HG03521 (cell line): ENCODE data around the gene MAGEB16.

Experiments
- ATAC-seq: cut with Tn5 transposase; IDR thresholded peaks from one replicate; pipeline ENCODE4 v1.9.1; 2021; ENCODE audit warnings: mild to moderate bottlenecking, moderate library complexity; ENCODE audit not compliant: unreplicated experiment

Gene MAGEB16

DNA sequence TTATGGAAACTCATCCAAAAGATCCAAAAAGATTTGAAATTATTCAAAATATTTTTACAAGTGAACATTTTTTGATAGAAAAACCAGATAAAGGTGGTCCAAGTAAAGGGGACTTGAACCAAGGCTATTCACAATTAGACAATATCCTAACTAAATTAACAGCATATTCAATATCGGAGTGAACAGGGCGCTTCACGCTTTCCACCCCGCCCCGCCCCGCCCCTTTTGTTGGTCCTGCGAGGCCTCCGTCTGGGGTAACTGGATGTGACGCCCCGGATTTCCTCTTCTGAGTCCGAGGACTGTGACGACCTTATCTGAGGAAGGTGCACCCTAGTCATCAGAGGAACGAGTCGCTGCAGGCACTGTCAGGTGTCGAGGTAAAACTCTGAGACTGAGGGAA, at the start of gene MAGEB16:
Gene MAGEB16, plus strand, starts transcription at position 301 of the 400 bp plus-strand sequence. CDS start 3,855 bp downstream, outside the sequence.
- no peak for ATAC-seq

DNA sequence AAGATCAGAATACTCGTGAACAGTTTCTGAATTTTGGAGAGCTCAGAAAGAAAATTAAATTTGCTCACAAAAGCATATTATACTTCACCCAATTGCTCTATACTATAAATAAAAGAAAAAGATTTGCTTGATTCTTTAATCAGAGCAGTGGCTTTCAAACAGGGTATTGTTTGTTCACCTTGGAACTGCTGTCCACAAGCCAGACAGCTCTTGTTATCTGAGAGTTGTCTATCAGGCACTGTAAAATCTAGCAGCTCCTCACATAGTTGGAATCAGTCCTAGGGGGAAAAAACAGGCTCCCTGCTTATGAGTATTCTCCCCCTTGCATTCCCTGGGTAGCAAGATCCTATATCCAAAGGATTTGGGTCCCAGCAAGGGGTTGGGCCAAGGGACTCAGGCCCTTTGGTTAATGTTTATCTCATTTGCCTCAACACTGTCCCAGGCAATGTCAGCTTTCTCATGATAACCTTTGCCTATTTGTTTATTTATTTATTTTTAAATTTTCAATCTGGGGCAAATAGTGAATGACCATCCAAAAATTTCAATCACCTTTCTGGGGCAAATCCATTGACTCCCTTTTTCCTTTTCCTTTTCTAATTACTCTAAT, 24.1 kb upstream of the MAGEB16 start:
- ATAC-seq: no peak

DNA sequence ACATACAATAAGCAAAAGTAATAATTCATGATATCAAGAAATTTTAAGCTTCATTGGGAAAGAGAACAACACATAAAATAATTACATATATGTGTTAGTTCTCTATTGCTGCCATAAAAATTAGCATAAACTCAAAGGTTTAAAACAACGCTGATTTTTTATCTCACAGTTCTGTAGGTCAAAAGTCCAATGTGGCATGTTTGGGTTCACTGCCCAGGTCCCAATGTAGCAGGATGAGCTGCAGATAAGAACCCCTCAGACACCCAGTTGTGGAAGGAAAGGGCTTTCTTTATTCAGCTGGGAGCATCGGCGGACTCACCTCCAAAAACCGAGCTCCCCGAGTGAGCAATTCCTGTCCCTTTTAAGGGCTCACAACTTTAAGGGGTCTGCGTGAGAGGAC, 13.1 kb upstream of the MAGEB16 start:
- ATAC-seq: no peak

DNA sequence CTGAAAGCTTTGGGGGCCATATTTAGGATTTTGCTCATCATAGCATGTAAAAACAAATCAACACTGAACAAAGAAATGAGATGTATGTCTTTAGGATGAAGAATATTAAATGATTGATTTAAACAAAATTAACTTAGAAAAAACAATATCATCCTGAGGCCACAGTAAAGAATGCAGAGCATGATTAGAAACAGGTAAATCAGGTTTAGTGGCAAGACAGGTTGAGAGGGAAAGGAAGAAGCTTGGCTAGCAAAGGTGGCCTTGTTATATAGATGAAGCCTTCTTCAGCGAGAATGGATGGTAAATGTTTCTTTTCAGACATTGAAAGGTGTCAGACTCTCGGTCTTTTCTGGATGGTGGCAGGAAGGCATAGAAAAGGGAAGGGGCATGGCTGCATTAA, 11.9 kb upstream of the MAGEB16 start:
- ATAC-seq: no peak

DNA sequence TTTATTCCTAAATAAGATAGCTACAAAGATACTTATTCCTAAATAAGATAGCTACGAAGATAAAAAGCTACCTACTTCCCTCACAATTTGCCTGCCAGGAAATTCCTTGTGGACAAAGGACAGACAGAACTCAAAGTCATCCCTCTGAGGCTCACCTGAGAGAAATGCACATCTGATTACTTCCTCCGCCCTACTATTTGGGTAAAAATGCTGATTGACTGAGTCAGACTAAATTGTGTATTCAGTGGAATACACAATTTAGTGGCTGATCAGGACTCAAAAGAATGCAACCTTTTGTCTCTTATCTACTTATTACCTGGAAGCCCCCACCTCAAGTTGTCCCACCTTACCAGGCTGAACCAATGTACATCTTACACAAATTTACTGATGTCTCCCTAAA, 10.3 kb upstream of the MAGEB16 start:
- ATAC-seq: no peak

DNA sequence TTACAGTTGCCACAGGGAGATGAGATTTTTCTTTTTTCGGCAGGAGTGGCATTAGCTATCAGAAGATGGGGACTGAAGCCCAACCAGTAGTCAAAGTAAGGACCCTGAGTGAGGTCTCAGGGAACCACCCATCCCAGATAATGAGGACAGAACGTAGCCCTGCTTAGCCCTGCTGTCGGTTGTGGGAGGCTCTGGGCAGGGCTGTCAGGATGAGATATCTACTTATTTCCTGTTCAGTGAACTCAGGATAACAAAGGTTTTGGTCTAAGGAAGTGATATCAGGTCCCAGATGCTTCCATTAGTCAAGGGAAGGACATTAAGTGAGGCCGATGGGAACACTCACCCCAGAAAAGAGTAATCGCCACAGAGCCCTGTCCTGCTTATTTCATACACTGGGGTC, 2.3 kb downstream of the MAGEB16 start:
- no peak for ATAC-seq

DNA sequence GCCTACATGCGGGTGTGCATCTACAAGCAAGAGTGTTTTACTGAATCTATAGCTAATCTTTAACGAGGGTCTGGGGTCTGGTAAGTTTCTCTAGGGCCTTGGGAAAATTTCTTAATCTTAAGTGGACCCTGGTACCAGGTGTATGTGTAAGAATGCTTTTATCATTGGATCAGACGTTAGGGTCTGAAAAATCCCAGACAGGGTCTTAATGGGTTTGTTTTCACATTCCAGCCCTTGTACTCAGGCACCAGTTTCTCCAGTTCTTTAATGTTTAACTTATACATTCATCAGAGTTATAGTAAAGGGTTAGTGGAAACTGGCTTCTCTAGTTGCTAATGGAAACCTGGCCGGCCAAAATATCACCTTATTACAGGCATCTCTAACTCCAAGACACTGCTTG, 11.6 kb downstream of the MAGEB16 start:
- ATAC-seq: no peak

DNA sequence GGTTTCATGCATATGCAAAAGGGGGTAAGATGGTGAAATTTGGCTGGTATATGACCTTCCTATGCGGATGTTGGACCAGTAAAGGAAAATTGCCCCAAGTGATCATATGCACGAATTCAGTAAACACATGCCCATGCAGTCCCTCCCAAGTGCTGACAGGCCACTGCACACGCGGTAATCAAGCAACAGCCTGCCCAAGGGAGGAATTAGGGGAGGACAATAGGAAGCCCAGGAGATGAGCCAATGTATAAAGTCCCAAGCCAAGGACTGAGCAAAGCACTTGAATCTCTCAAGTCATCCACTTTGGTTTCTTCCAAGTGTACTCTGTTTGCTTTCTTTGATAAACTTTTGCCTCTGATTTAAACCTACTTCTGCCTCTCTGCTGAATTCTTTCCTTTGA, 21.1 kb downstream of the MAGEB16 start:
- no peak for ATAC-seq

DNA sequence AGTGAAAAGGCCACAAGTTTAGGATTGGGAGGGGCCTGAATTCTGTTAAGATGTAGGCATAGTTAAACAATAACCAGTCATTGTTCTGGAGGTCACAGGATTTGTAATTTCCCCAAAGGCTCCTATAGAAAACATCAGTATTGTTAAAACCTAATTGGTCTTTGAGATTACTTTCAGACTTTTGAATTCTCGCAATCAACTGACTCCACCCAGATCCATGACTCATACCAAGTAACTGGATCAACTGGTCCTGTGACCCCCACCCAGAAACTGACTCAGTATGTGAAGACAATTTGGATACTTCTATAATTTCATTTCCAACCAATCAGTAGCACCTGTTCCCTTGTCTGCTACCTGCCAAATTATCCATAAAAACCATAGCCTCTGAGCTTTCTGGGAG, 28.4 kb downstream of the MAGEB16 start:
- ATAC-seq: no peak

DNA sequence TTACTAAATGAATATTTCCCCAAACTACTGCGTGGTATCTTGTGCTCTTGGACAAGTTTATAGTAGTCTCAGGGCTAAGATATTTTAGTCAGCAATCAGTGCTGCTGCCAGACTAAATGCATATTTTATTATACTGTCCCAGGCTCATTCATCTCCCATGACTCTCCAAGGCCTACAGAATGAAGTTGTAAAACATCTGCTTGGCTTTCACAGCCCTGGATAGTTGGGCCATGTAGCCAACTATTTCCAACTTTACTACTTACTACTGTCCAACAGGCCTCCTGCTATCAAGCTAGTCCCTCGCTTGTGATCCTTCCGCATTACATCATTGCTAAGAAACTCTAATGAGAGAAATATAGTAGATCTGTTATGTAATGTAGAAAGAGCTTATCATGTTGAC, 31.4 kb downstream of the MAGEB16 start:
- ATAC-seq: no peak

DNA sequence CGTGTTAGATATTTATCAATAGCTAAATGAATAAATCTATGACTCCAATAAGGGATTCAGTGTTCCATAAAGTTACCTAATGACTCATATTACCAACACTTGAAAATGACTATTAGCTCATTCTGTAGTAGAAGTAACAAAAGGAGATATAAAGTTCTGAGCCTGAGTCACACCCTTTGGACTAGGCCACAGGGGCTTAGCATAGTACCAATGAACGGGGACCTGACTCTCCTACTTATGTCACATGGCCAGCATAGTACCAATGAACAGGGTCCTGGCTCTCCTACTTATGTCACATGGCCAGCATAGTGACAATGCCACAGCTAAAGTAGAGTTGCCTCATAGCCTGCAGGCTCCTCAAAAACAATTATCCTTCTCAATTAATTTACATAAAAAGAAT, 43.7 kb downstream of the MAGEB16 start:
- ATAC-seq: no peak

DNA sequence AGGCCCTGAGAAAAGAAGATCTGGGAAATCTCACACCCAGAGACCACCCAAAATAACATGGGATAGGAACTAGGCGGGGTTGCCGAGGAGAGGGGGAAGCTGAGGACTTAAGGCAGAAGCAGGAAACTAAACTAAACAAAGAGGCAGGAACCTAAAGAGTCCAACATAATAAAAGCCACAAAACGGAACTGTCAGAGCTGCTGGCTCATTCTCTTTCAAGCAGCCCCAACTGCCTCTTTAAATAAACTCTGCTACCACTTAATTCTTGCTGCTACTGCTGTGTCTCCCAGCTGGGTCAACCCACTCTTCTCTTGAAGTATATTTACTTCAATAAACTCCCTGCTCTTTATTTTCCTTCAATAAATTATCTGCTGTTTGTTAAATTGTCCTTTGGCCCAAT, 44.5 kb downstream of the MAGEB16 start:
- no peak for ATAC-seq

DNA sequence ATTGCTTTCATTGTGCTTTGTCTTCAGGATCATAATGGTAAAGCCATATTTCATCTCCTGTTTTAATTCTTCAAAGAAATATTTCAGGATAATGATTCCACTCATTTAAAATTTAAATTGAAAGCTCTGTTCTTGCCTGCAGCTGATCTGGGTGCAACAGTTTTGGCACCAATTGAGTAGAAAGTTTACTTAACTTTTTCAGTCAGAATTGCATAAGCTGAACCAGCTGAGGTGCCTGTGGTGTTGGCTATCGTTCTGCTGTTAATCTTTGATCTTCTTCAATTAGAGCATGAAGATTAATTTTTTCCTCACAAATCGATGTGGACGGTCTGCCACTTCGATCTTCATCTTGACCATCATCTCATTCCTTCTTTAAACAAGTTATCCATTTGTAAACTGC, 49.6 kb downstream of the MAGEB16 start:
- no peak for ATAC-seq
